H1 (cell line): ENCODE data around the gene ASB6.

Experiments used
- ATF3 ChIP-seq: IDR thresholded peaks from 2 replicates; pipeline ENCODE4 v1.6.1; 2011; ENCODE audit warnings: low read depth, mild to moderate bottlenecking, low read length; ENCODE audit not compliant: insufficient read depth
- CTCF ChIP-seq, 3 experiments: IDR thresholded peaks; 1 replicate in 2 of 3; 2 replicates in 1 of 3; pipeline versions ENCODE4 v1.5.1 to v1.6.1; 2011; ENCODE audit warnings: low read length in 3 of 3, mild to moderate bottlenecking in 3 of 3, inconsistent platforms in 2 of 3, low read depth in 1 of 3, moderate library complexity in 1 of 3; ENCODE audit not compliant: insufficient read depth in 1 of 3; ENCODE audit errors: control extremely low read depth in 1 of 3
- EZH2 ChIP-seq: fragments of 200-600 bp; sonication (generic); IDR thresholded peaks from 2 replicates; pipeline ENCODE4 v1.7.1; 2012; ENCODE audit warnings: low read depth, mild to moderate bottlenecking, moderate library complexity, low read length, inconsistent platforms; ENCODE audit not compliant: severe bottlenecking
- RFX5 ChIP-seq: IDR thresholded peaks from 2 replicates; pipeline ENCODE4 v1.6.1; 2011; ENCODE audit warnings: low read depth, low read length, improper control_type of control experiment, borderline replicate concordance
- YY1 ChIP-seq: IDR thresholded peaks from 2 replicates; pipeline ENCODE4 v1.6.1; 2011; ENCODE audit warnings: low read depth, mild to moderate bottlenecking, low read length

GRCh38 chr9:129629251-129629820, 12.6 kb downstream of the ASB6 start:
- TF ChIP-seq EZH2 (no peak), ATF3 (no peak), CTCF (IDR thresholded peaks at IDR 0.05; ENCODE audit: control extremely low read depth in 1 of 3, insufficient read depth in 1 of 3, low read depth in 1 of 3, low read length in 3 of 3) (no peak), RFX5 (no peak), YY1 (no peak)
